H1 (cell line): Measurements from ENCODE around the gene FAN1. TPM values are rescaled to one million over a fixed set of nuclear protein-coding genes. Genes with fewer than 3 reads are reported as not detected.

Experiments
- BRCA1 ChIP-seq: IDR thresholded peaks from 2 replicates; pipeline ENCODE4 v1.6.1; 2012; ENCODE audit warnings: low read depth, low read length, improper control_type of control experiment
- CHD1 ChIP-seq: IDR thresholded peaks from 2 replicates; pipeline ENCODE4 v1.6.1; 2012; ENCODE audit warnings: low read depth, low read length, improper control_type of control experiment
- KDM1A ChIP-seq: fragments of 200-600, 300-600 bp; sonication (generic); IDR thresholded peaks from 2 replicates; pipeline ENCODE4 v1.7.1; 2016; ENCODE audit warnings: mild to moderate bottlenecking, low read length, borderline replicate concordance
- KDM4A ChIP-seq: IDR thresholded peaks from one replicate; pipeline ENCODE4 v1.7.1; 2012; ENCODE audit warnings: low read depth, mild to moderate bottlenecking, moderate library complexity, low read length, inconsistent platforms; ENCODE audit not compliant: severe bottlenecking
- NANOG ChIP-seq: IDR thresholded peaks from 2 replicates; pipeline ENCODE4 v1.6.1; 2011; ENCODE audit warnings: low read length, low read depth, mild to moderate bottlenecking, inconsistent platforms; ENCODE audit not compliant: insufficient read depth, poor library complexity, severe bottlenecking
- SIX5 ChIP-seq: IDR thresholded peaks from 2 replicates; pipeline ENCODE4 v1.6.1; 2011; ENCODE audit warnings: mild to moderate bottlenecking, low read depth, low read length
- SP2 ChIP-seq: IDR thresholded peaks from 2 replicates; pipeline ENCODE4 v1.6.1; 2012; ENCODE audit warnings: mild to moderate bottlenecking, low read length, inconsistent platforms
- TAF1 ChIP-seq: IDR thresholded peaks from 2 replicates; pipeline ENCODE4 v1.6.1; 2011; ENCODE audit warnings: mild to moderate bottlenecking, low read depth, low read length
- YY1 ChIP-seq: IDR thresholded peaks from 2 replicates; pipeline ENCODE4 v1.6.1; 2011; ENCODE audit warnings: low read depth, mild to moderate bottlenecking, low read length
- polyA plus RNA-seq, 7 experiments: library from polyadenylated mRNA; depleted of rRNA in 3 of 7; stranded (reverse) in 5 of 7; unstranded in 2 of 7; fragments of >200 nt in 5 of 7; fragments of 200-250 nt in 2 of 7; gene quantifications; 1 replicate in 5 of 7; 2 replicates in 1 of 7; 4 replicates in 1 of 7; pipeline versions ENCODE4 v1.2.1 to v1.2.3, GENCODE V29; 2011 to 2013; ENCODE audit warnings: missing spikeins in 2 of 7, mixed read lengths in 2 of 7
- total RNA-seq: library from RNA; stranded (reverse); fragmentation: NEBNext Ultra II Directional; extraction: Animal tissue kit (Norgen Biotek cat#: 25700); gene quantifications from 2 replicates; pipeline ENCODE4 v1.2.1, GENCODE V29; 2021
- TF ChIP-seq, protein P1 (sequence below): IDR thresholded peaks from 2 replicates; pipeline ENCODE4 v1.6.1; 2011; ENCODE audit warnings: low read length, improper control_type of control experiment

Gene FAN1
- total and polyA plus RNA-seq, 2 of the 8 experiments (the other 6 are each of a cell fraction or from before 2014, with no cell fraction given) = 8.6 to 24.9 TPM

DNA sequence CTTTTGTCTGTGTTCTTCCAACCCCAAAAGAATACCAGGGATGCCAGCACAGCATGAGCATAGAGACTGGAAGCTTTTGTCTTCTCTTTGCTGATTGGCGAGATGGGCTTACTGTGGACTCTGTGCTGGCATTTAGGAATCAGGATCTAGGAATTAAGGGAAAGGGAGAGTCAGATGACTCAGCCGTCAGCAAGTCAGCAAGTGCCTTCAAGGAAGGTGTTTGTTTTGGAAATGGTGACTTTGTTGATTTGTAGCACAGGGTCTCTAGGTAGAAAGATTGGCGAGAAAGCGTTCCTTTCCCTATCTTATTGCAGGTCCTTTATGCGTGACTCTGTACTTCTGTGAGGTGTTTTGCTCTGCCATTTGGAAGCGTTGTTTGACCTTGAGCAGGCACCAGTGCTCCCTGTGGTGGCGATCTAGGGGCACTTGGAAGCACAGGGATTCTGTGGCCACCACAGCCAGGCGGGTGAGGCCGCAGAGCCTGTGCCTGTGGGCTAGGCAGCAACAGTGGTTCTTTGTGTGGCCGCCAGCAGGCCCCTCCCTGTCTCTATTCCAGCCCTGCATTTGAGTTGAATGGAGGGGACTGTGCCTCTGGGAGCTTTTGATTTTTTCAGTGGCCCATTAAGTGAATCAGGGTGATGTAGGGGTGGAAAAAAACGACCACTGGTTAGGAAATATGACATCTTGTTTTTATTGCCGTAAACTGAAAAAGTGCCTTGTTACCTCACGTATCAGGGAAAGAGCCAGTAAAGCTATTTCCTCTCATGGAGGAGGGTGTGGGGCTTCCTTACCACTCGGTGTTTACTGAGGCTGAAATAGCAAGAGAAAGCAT lies 19.0 kb downstream of the FAN1 start (continued):
- TF ChIP-seq SP2 = no peak
- TF ChIP-seq, protein P1, sequence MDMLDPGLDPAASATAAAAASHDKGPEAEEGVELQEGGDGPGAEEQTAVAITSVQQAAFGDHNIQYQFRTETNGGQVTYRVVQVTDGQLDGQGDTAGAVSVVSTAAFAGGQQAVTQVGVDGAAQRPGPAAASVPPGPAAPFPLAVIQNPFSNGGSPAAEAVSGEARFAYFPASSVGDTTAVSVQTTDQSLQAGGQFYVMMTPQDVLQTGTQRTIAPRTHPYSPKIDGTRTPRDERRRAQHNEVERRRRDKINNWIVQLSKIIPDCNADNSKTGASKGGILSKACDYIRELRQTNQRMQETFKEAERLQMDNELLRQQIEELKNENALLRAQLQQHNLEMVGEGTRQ = no peak
- TF ChIP-seq CHD1 = no peak
- no peak for TF ChIP-seq SIX5
- peak; percentile 13; the same call in 1 of the 2 replicates for TF ChIP-seq KDM1A
- no peak for TF ChIP-seq TAF1
- TF ChIP-seq KDM4A = no peak
- peak; percentile 47; the same call in 1 of the 2 replicates for TF ChIP-seq YY1
- no peak for TF ChIP-seq BRCA1
- no peak for TF ChIP-seq NANOG
